Nephron progenitor cell (in vitro differentiated cells): Measurements from ENCODE around the gene FRMD5.

ENCODE experiments used
- DNase-seq: peaks from one replicate; pipeline ENCODE4 v3.0.0; 2021
- H3K27ac Mint-ChIP-seq: 2 replicates; pipeline ENCODE4 v1.8.0; 2021; ENCODE audit warnings: mild to moderate bottlenecking, moderate library complexity, mixed read lengths
- H3K27me3 Mint-ChIP-seq: 2 replicates; pipeline ENCODE4 v1.8.0; 2021; ENCODE audit warnings: mild to moderate bottlenecking, low read depth, mixed read lengths; ENCODE audit not compliant: poor library complexity
- H3K36me3 Mint-ChIP-seq: 2 replicates; pipeline ENCODE4 v1.8.0; 2021; ENCODE audit warnings: low read depth, mixed read lengths
- H3K4me1 Mint-ChIP-seq: 2 replicates; pipeline ENCODE4 v1.8.0; 2021; ENCODE audit warnings: mixed read lengths
- H3K4me3 Mint-ChIP-seq: 2 replicates; pipeline ENCODE4 v1.8.0; 2021; ENCODE audit warnings: mild to moderate bottlenecking, moderate library complexity, mixed read lengths
- H3K9me3 Mint-ChIP-seq: 2 replicates; pipeline ENCODE4 v1.8.0; 2021; ENCODE audit warnings: mild to moderate bottlenecking, moderate library complexity, mixed read lengths
- CTCF ChIP-seq: fragments of 200-600 bp; sonication (generic); IDR thresholded peaks from 2 replicates; pipeline ENCODE4 v1.5.0; 2021; ENCODE audit warnings: antibody characterized with exemption

FRMD5 gene

GRCh38 chr15:44183363-44183762 is 11.7 kb downstream of the FRMD5 start:
- no peak for DNase-seq
- Mint-ChIP-seq H3K9me3 (no peaks in the 10 kb centered on the region), H3K4me3 (no peak overlapping the region), H3K4me1 (no peaks in the 10 kb centered on the region), H3K36me3 (no peaks in the 10 kb centered on the region), H3K27ac (no peak overlapping the region), H3K27me3 (peaks cover 13% of the 10 kb centered on the region)
- no peak for TF ChIP-seq CTCF

DNA sequence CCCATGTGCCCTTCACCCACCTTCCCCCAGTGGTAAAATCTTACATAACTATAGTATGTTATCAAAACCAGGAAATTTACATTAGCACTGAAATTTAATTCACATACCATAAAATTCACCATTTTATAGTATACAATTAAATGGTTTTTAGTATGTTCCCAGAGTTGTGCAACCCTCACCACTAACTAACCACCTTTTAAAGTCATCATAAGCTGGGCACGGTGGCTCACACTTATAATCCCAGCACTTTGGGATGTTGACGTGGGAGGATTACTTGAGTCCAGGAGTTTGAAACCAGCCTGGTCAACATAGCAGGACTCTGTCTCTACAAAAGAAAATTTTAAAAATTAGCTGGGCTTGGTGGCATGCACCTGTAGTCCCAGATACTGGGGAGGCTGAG is 13.7 kb downstream of the FRMD5 start:
- TF ChIP-seq CTCF: no peak
- Mint-ChIP-seq H3K27ac (no peak overlapping the region), H3K9me3 (no peaks in the 10 kb centered on the region), H3K27me3 (peaks cover 10% of the 10 kb centered on the region), H3K4me3 (no peak overlapping the region), H3K36me3 (no peaks in the 10 kb centered on the region), H3K4me1 (no peaks in the 10 kb centered on the region)
- DNase-seq: no peak

DNA sequence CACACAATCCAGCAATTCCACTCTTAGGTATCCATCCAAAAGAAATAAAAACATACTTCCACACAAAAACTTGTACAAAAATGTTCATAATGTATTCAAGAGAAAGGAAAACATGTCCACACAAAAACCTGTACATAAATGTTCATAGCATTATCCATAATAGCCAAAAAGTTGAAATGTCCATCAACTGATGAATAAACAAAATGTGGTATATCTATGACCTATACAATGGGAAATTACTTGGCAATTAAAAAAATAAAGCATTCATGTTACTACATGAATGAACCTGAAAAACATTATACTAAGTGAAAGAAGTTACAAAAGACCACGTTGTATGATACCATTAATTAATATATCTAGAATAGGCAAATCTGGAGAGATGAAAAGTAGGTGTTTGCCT is 17.9 kb downstream of the FRMD5 start:
- H3K9me3 Mint-ChIP-seq: no peaks in the 10 kb centered on the region
- no peak for TF ChIP-seq CTCF
- no peaks in the 10 kb centered on the region for H3K36me3 Mint-ChIP-seq
- no peak overlapping the region for H3K4me3 Mint-ChIP-seq
- H3K27ac Mint-ChIP-seq: no peak overlapping the region
- no peak for DNase-seq
- H3K27me3 Mint-ChIP-seq: peaks cover 14% of the 10 kb centered on the region
- peaks cover 6% of the 10 kb centered on the region for H3K4me1 Mint-ChIP-seq

- TF ChIP-seq CTCF: no peak
- no peak overlapping the region for H3K27ac Mint-ChIP-seq
- H3K36me3 Mint-ChIP-seq: no peaks in the 10 kb centered on the region
- peaks cover 10% of the 10 kb centered on the region for H3K27me3 Mint-ChIP-seq
- H3K9me3 Mint-ChIP-seq: no peaks in the 10 kb centered on the region
- no peak for DNase-seq
- no peak overlapping the region for H3K4me3 Mint-ChIP-seq
- H3K4me1 Mint-ChIP-seq: peaks cover 6% of the 10 kb centered on the region
Observed at GRCh38 chr15:44173813-44174212, 21.3 kb downstream of the FRMD5 start.

- TF ChIP-seq CTCF: no peak
- DNase-seq: no peak
- Mint-ChIP-seq H3K4me3 (no peak overlapping the region), H3K4me1 (peaks cover 9% of the 10 kb centered on the region), H3K27me3 (peaks cover 6% of the 10 kb centered on the region), H3K27ac (no peak overlapping the region), H3K9me3 (no peaks in the 10 kb centered on the region), H3K36me3 (no peaks in the 10 kb centered on the region)
Observed at GRCh38 chr15:44163370-44163769, 31.7 kb downstream of the FRMD5 start.

DNA sequence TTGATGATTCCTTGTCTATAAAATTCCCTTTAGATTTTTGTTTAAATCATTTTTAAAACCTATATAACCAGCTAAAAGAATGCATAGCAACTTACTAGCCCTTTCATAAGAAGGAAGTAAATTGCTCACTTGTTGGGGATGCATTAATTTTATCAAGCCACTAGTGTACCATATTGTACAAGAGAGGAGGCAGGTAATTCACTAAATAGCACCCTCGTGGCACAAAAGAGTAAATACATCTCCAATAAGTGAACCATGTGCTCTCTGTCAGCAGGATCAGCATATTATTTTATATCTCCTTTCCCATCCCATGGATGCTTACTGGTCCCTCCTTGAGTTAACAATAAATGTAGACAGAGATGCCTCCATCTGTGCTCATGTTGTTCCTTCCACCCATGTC is 34.3 kb downstream of the FRMD5 start:
- TF ChIP-seq CTCF: no peak
- H3K36me3 Mint-ChIP-seq: no peaks in the 10 kb centered on the region
- H3K27me3 Mint-ChIP-seq: peaks cover 6% of the 10 kb centered on the region
- no peak overlapping the region for H3K27ac Mint-ChIP-seq
- H3K4me3 Mint-ChIP-seq: no peak overlapping the region
- H3K4me1 Mint-ChIP-seq: peaks cover 9% of the 10 kb centered on the region
- DNase-seq: no peak
- H3K9me3 Mint-ChIP-seq: no peaks in the 10 kb centered on the region
